Measurements from ENCODE around the gene PCDHA8.

DNA sequence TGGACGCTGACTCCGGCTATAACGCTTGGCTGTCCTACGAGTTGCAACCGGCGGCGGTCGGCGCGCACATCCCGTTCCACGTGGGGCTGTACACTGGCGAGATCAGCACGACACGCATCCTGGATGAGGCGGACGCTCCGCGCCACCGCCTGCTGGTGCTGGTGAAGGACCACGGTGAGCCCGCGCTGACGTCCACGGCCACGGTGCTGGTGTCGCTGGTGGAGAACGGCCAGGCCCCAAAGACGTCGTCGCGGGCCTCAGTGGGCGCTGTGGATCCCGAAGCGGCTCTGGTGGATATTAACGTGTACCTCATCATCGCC, 36.2 kb downstream of the PCDHA8 start:
- TF ChIP-seq, protein P1, sequence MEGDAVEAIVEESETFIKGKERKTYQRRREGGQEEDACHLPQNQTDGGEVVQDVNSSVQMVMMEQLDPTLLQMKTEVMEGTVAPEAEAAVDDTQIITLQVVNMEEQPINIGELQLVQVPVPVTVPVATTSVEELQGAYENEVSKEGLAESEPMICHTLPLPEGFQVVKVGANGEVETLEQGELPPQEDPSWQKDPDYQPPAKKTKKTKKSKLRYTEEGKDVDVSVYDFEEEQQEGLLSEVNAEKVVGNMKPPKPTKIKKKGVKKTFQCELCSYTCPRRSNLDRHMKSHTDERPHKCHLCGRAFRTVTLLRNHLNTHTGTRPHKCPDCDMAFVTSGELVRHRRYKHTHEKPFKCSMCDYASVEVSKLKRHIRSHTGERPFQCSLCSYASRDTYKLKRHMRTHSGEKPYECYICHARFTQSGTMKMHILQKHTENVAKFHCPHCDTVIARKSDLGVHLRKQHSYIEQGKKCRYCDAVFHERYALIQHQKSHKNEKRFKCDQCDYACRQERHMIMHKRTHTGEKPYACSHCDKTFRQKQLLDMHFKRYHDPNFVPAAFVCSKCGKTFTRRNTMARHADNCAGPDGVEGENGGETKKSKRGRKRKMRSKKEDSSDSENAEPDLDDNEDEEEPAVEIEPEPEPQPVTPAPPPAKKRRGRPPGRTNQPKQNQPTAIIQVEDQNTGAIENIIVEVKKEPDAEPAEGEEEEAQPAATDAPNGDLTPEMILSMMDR (IDR thresholded peaks at IDR 0.05 in 2 of 3, conservative IDR thresholded peaks at IDR 0.05 in 1 of 3; ENCODE audit: borderline replicate concordance in 1 of 3, insufficient read depth in 1 of 3, low read depth in 2 of 3, low read length in 2 of 3) = no peak
- TF ChIP-seq JUND (IDR thresholded peaks at IDR 0.05) = no peak
- no peak for TF ChIP-seq SIN3A (IDR thresholded peaks at IDR 0.05; ENCODE audit: low read depth)
- TF ChIP-seq, protein P2, sequence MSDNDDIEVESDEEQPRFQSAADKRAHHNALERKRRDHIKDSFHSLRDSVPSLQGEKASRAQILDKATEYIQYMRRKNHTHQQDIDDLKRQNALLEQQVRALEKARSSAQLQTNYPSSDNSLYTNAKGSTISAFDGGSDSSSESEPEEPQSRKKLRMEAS (IDR thresholded peaks at IDR 0.05) = no peak
- TF ChIP-seq RAD21 (IDR thresholded peaks at IDR 0.05; ENCODE audit: low read depth) = no peak
- no peak for TF ChIP-seq POLR2A (IDR thresholded peaks at IDR 0.05; ENCODE audit: borderline replicate concordance, extremely low read depth, insufficient read depth, insufficient read length)
- no peak for TF ChIP-seq SP1 (IDR thresholded peaks at IDR 0.05; ENCODE audit: low read depth)
- TF ChIP-seq EZH2 (IDR thresholded peaks at IDR 0.05) = no peak
- TF ChIP-seq EZH2phosphoT487 (IDR thresholded peaks at IDR 0.05; ENCODE audit: borderline replicate concordance) = no peak
- TF ChIP-seq SRF (IDR thresholded peaks at IDR 0.05; ENCODE audit: low read depth) = no peak
- TF ChIP-seq CEBPB (IDR thresholded peaks at IDR 0.05; ENCODE audit: low read depth) = no peak
- no peak for TF ChIP-seq YY1 (IDR thresholded peaks at IDR 0.05; ENCODE audit: extremely low read depth, insufficient replicate concordance, low read depth, low read length)

Measured in HCT116 (cell line).